PFSK-1 (cell line): ENCODE measurements around the gene DDX17.

Source experiments
- POLR2AphosphoS5 ChIP-seq: IDR thresholded peaks from 2 replicates; pipeline ENCODE4 v1.6.1; 2012; ENCODE audit warnings: low read depth, mild to moderate bottlenecking, control low read depth, low read length, moderate library complexity
- REST ChIP-seq, 2 experiments: IDR thresholded peaks; 2 replicates each; pipeline versions ENCODE4 v1.6.1 to v1.8.0; 2011 to 2012; ENCODE audit warnings: low read depth in 2 of 2, low read length in 2 of 2, control low read depth in 1 of 2, inconsistent platforms in 1 of 2, mild to moderate bottlenecking in 1 of 2, moderate library complexity in 1 of 2; ENCODE audit not compliant: insufficient read depth in 1 of 2
- SIN3A ChIP-seq: IDR thresholded peaks from 2 replicates; pipeline ENCODE4 v1.6.1; 2012; ENCODE audit warnings: mild to moderate bottlenecking, low read length, moderate library complexity, borderline replicate concordance; ENCODE audit not compliant: insufficient read depth
- TAF1 ChIP-seq: IDR thresholded peaks from 2 replicates; pipeline ENCODE4 v1.6.1; 2012; ENCODE audit warnings: low read length, control low read depth, borderline replicate concordance; ENCODE audit not compliant: insufficient read depth

- TF ChIP-seq REST (IDR thresholded peaks at IDR 0.05; ENCODE audit: insufficient read depth in 1 of 2, low read depth in 2 of 2, low read length in 2 of 2) (no peak), TAF1 (no peak), SIN3A (no peak), POLR2AphosphoS5 (no peak)
These were observed 52.9 kb downstream of the DDX17 start for GRCh38 chr22:38453066-38453672.
